Activated CD4-positive, CD25-positive, alpha-beta regulatory T cell treated with anti-CD3 and anti-CD28 coated beads, Interleukin-2, amount 50 U/mL, for 72 hours (primary cell): ENCODE results near the gene UBQLN4.

Experiments
- DNase-seq: peaks from one replicate; pipeline ENCODE4 v3.0.0; 2021

UBQLN4 gene

GRCh38 chr1:156053768-156054499 is at the start of gene UBQLN4:
TSS of gene UBQLN4 (minus strand) at chr1:156053798. CDS start at chr1:156053701, 97 bp downstream.
- DNase-seq, result peak; percentile 83

GRCh38 chr1:156102633-156103511 is 49.3 kb upstream of the UBQLN4 start:
- no peak for DNase-seq

GRCh38 chr1:156101880-156102279 is 48.3 kb upstream of the UBQLN4 start:
- no peak for DNase-seq

GRCh38 chr1:156100205-156100995 is 46.8 kb upstream of the UBQLN4 start:
- DNase-seq, result no peak

GRCh38 chr1:156099282-156099681 is 45.7 kb upstream of the UBQLN4 start:
- DNase-seq, result no peak

- no peak for DNase-seq
These were observed 45.2 kb upstream of the UBQLN4 start for GRCh38 chr1:156098784-156099183.

GRCh38 chr1:156097499-156098178 is 44.0 kb upstream of the UBQLN4 start:
- no peak for DNase-seq

- DNase-seq, result peak; percentile 84
These were observed 43.2 kb upstream of the UBQLN4 start for GRCh38 chr1:156096640-156097391.

GRCh38 chr1:156095906-156096508 is 42.4 kb upstream of the UBQLN4 start:
- no peak for DNase-seq

GRCh38 chr1:156091610-156092009 is 38.0 kb upstream of the UBQLN4 start:
- no peak for DNase-seq

- peak; percentile 91 for DNase-seq
These were observed 37.2 kb upstream of the UBQLN4 start for GRCh38 chr1:156090840-156091188.

- DNase-seq, result no peak
These were observed 36.7 kb upstream of the UBQLN4 start for GRCh38 chr1:156090138-156090839.

GRCh38 chr1:156089704-156090103 is 36.1 kb upstream of the UBQLN4 start:
- DNase-seq, result no peak

- DNase-seq, result no peak
These were observed 32.7 kb upstream of the UBQLN4 start for GRCh38 chr1:156086256-156086662.

- DNase-seq, result no peak
These were observed 30.5 kb upstream of the UBQLN4 start for GRCh38 chr1:156083800-156084790.

- peak; percentile 52 for DNase-seq
These were observed 28.9 kb upstream of the UBQLN4 start, which contains the start of gene MEX3A for GRCh38 chr1:156082309-156083091. TSS of gene MEX3A (minus strand) at chr1:156082465. CDS start at chr1:156081998, 467 bp downstream.

- DNase-seq, result no peak
These were observed 28.3 kb upstream of the UBQLN4 start for GRCh38 chr1:156081917-156082308.

- DNase-seq, result no peak
These were observed 27.8 kb upstream of the UBQLN4 start for GRCh38 chr1:156081180-156081916.
